ENCODE measurements around the gene MYRFL. TPM values are rescaled to one million over a fixed set of nuclear protein-coding genes. Genes with fewer than 3 reads are reported as not detected.
A peak's percentile ranks its signal among the peaks of the same experiment; 100 is the strongest.

The MYRFL gene
- total RNA-seq, 1 donor from 2014 or later: 0.14 TPM

- peak; percentile 53 for DNase-seq
Measured at GRCh38 chr12:69879007-69879960, 54.3 kb downstream of the MYRFL start.

GRCh38 chr12:69880571-69880970 is 55.5 kb downstream of the MYRFL start:
- H3K4me3 ChIP-seq: no peak overlapping the region
- H3K27ac ChIP-seq (replicated peaks): no peak overlapping the region
- no peak for TF ChIP-seq CTCF (IDR thresholded peaks at IDR 0.05; ENCODE audit: borderline replicate concordance)
- peaks cover 4% of the 10 kb centered on the region for H3K27me3 ChIP-seq (ENCODE audit: low read depth)
- H3K36me3 ChIP-seq: no peaks in the 10 kb centered on the region
- H3K4me1 ChIP-seq: peaks cover 5% of the 10 kb centered on the region
- DNase-seq: no peak
- intact Hi-C loops (cut with micrococcal nuclease): loop anchor here (5.0 kb wide), 1 partner anchor 842 kb away; no protein-coding TSS in a partner anchor
- H3K9me3 ChIP-seq (replicated peaks): no peaks in the 10 kb centered on the region

More at GRCh38 chr12:69879007-69879960, 54.3 kb downstream of the MYRFL start:
- TF ChIP-seq CTCF (IDR thresholded peaks at IDR 0.05; ENCODE audit: borderline replicate concordance): peak; percentile 95
- Histone ChIP-seq H3K27me3 (ENCODE audit: low read depth) (peaks cover 4% of the 10 kb centered on the region), H3K9me3 (replicated peaks) (no peaks in the 10 kb centered on the region), H3K36me3 (no peaks in the 10 kb centered on the region), H3K4me1 (peaks cover 5% of the 10 kb centered on the region), H3K4me3 (peak overlapping the region; percentile 40), H3K27ac (replicated peaks) (no peak overlapping the region)
- intact Hi-C loops (cut with micrococcal nuclease): no loop called here

GRCh38 chr12:69881771-69882170 is 56.7 kb downstream of the MYRFL start:
- Histone ChIP-seq H3K27ac (replicated peaks) (no peak overlapping the region), H3K4me3 (no peak overlapping the region), H3K9me3 (replicated peaks) (no peaks in the 10 kb centered on the region), H3K4me1 (peaks cover 5% of the 10 kb centered on the region), H3K36me3 (no peaks in the 10 kb centered on the region), H3K27me3 (ENCODE audit: low read depth) (peaks cover 4% of the 10 kb centered on the region)
- TF ChIP-seq CTCF (IDR thresholded peaks at IDR 0.05; ENCODE audit: borderline replicate concordance): no peak
- intact Hi-C loops (cut with micrococcal nuclease): loop anchor here (5.0 kb wide), 1 partner anchor 841 kb away; no protein-coding TSS in a partner anchor
- DNase-seq: no peak

- TF ChIP-seq CTCF (IDR thresholded peaks at IDR 0.05; ENCODE audit: borderline replicate concordance): no peak
- Histone ChIP-seq H3K27me3 (ENCODE audit: low read depth) (no peaks in the 10 kb centered on the region), H3K9me3 (replicated peaks) (no peaks in the 10 kb centered on the region), H3K36me3 (no peaks in the 10 kb centered on the region), H3K4me3 (no peak overlapping the region), H3K4me1 (no peaks in the 10 kb centered on the region), H3K27ac (replicated peaks) (no peak overlapping the region)
- intact Hi-C loops (cut with micrococcal nuclease): loop anchor here (5.0 kb wide), 1 partner anchor 838 kb away; no protein-coding TSS in a partner anchor
- no peak for DNase-seq
Measured at GRCh38 chr12:69884386-69884785, 59.4 kb downstream of the MYRFL start.

- Histone ChIP-seq H3K27me3 (ENCODE audit: low read depth) (no peaks in the 10 kb centered on the region), H3K9me3 (replicated peaks) (no peaks in the 10 kb centered on the region), H3K4me3 (no peak overlapping the region), H3K36me3 (no peaks in the 10 kb centered on the region), H3K4me1 (no peaks in the 10 kb centered on the region), H3K27ac (replicated peaks) (no peak overlapping the region)
- no peak for DNase-seq
- TF ChIP-seq CTCF (IDR thresholded peaks at IDR 0.05; ENCODE audit: borderline replicate concordance): no peak
- intact Hi-C loops (cut with micrococcal nuclease): no loop called here
Measured at GRCh38 chr12:69885658-69886057, 60.6 kb downstream of the MYRFL start.

Measured in left ventricle myocardium inferior (tissue), 1 donor.